Endometrium (tissue), 2 donors: ENCODE data around the gene PLK2.

Experiments used
- FAIRE-seq: peaks from 2 replicates; lab custom pipeline; 2012; peaks lifted over from hg19 to GRCh38; lab: Jason Lieb, UNC
- donor health status: control.
- donor health status: control.

The PLK2 gene

DNA sequence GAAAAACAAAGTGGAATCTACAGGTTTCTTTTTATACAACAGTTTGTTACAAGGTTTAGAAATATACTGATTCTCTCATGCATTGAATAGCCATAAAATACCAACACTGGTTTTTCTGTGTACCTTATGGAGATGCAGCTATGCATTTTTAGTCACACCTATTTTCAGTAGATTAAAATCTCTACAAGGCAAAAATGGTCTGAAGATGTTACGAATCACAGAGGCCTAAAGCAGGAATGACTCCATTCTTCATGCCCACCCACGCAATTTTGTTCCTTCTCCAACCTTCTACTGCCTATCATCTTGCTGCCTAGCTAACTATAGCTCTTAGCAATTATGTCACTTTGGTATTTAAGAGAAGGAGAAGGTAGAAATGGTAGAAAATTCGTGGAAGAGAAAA, 9.9 kb downstream of the PLK2 start:
- no peak for FAIRE-seq

DNA sequence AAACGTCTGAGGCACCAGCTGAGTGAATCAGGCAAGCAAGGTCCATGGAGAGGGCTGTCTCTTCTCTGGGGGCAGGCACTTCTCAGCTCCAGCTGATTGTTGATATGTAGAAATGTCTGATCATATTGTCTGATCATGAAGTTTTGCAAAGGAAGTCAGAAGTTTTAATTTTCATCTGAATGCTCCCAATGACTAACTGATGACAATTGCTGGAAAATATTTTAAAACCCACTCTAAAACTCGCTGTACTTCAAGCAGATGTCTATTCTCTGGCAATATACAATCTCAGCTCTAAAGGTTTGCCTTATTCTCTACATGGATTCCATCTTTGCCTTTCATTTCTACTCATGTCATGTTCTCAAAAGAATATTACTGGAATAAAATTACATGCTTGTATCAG, 12.7 kb downstream of the PLK2 start:
- FAIRE-seq, result no peak

DNA sequence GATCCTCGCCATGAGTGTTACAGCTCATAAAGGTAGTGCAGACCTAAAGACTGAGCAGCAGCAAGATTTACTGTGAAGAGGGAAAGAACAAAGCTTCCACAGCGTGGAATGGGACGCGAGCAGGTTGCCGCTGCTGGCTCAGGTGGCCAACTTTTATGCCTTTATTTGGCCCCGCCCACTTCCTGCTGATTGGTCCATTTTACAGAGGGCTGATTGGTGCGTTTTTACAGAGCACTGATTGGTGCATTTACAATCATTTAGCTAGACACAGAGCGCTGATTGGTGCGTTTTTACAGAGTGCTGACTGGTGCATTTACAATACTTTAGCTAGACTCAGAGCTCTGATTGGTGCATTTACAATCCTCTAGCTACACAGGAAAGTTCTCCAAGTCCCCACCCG, 13.9 kb downstream of the PLK2 start:
- no peak for FAIRE-seq

DNA sequence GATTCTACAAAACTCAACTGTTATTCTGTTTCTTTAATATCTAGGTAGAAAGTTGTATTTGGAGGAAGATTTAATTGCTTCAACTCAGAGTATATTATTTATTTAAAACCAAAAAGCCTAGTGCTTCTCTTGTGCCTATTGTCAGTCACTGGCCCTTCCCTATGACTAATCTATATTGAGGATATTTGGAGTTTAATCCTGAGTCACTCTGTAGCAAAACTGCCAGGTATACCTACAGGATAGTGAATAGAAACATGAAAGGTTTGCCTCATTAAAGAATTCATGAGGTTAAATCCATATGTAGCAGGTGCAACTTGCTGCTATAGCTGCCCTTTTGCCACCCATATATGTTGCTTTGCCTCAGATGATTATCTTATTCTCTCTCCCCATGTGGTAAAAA, 15.1 kb downstream of the PLK2 start:
- no peak for FAIRE-seq

DNA sequence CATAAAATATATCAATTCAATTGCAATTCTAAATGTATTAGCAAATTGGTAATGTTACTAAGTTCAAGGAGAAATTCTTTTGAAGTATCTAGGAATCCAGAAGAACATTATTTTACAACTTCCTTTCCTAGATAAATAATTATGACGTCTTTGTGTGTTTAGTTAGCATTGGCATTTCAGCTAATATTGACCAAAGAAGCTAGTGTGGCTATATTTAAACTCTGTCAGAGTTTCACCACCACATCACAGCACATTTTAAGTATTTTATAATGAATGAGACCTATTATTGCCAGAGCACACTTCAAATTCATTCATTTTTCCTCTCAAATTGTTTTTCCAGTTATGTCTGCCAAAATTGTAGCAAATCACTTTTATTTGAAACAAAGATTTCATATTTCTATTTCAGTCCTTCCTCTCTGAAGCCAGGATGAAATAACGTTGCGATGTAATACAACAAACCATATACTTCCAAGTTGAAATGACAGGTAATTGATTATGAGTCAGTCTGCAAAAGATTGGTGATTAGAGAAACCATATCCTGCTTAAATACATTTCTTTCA, 18.9 kb downstream of the PLK2 start:
- FAIRE-seq, result no peak

DNA sequence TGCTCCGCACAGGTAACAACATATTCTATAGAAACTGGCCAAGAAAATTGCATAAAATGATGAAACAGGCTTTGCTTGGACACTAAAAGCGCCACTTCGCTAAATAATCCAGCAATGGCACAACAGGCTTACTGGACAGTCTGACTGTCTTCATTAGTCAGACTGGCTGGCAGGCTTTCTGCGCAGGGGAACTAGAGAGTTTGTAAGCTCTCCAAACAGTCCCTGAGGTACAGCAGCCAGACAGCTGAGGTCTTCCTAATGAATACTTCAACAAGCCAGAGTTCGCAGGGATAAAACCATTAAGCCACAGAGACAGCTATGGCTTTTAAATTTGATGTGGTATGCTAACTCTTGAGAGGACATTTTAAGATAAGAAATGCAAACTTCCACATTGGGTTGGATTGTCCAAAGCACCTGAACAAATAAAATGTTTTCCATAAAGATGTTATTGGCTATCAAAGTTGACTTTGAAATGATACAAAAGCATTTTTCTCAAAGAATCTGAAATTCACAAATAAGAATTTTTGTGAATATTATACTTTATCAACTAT, 20.7 kb downstream of the PLK2 start:
- no peak for FAIRE-seq

DNA sequence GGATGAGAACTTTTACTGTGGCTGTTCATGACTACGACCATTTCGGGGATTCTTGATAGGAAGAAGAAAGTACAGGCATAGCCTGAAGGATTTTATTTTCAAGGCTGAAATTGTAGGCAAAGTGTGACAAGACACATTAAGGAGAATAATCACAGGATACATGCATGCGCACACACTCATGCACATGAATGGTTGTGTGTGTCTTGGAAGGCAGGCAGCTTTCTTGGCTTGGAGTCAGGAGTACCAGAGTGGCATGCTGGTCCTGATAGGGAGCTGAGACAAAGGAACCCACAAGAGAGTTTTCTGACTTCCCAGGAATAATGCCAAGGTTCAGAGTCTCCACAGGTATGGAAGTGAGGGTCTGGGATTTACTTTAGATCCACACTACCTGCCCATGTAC, 22.2 kb downstream of the PLK2 start:
- no peak for FAIRE-seq

DNA sequence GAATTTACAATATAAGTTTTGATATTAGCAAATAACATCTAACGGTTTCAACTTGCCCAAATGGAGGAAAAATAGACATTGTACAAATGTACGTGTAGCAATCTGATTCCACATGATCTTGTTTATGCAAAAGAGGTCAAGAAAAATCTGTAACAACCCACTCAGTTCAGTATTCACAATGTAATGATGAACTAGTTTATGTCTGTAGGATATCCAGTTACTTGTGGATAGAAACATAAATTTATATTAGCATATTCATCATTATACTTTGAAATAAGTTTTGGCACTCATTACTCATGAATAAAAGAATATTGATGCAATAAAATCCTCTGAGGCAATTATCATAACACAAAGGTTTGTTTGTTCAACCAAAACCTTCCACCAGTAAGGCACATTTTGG, 28.1 kb downstream of the PLK2 start:
- no peak for FAIRE-seq

DNA sequence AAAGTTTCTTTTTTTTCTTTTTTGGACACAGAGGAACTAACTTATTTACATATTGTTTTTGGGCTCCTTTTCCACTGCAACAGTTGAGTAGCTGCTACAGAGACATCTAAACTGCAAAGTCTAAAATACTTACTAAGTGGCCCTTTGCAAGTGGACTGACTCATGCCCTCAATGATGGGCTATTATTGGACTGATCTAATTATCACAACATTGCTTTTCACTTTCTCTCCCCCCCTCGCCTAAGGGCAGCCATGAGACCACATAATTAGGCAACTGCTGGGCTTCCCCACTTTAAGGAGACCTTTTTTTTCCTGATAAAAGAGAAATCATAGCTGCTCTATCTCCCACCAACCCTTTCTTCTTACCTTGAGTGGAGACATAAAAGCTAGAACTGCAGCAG, 47.0 kb downstream of the PLK2 start:
- no peak for FAIRE-seq

DNA sequence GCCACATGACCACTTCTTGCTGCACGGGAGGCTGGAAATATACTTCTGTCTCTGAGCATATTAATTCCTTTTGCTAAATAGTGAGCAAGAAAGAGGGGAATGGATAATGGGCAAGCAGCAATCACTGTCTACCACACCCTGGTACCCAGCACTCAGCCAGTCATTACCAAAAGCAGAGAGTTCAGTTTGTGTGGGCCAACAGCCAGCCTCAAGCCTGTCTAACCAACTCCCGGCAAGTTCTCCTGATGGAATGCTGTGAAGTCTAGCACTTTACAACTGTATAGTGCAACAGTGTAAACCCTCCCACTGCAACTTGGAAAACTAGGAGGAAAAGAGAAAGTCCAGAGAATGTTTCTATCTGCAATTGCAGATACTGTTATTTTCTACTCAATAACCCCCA, 47.8 kb downstream of the PLK2 start:
- no peak for FAIRE-seq

DNA sequence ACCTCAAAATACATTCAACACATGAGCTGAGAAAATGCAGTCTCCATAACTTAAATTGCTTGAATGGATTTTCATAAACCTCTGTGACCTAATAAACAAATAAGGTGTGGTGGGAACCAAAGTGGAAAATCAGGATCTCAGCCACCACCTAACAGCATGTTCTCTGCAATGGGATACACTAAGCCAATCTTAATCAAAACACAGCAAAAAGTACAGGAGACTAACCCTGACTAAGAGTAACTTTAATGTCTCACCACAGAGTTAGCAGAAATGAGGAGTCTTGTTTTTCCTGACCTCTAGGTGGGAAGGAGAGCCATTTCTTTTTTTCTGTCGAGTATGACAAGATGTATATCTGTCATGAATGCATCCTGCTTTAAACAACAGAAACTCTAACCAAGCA, 48.5 kb downstream of the PLK2 start:
- FAIRE-seq, result no peak

DNA sequence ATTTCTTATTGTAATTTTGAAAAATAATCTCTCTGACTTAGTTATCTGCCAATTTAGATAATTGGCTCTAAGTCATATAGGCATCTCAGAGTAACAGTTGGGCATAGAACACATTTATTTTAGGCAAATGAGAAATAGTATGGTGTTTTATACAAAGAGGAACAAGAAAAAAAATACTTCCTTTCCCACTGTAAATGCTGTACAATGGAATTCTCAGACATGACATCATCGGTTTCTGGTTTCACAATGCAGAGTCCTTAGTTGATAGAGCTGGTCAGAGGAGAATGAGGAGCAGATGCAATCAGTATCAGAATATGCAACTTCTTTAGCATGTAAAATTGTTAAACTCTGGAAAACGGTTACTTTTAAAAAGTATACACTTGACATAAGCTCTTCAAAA, 49.4 kb downstream of the PLK2 start:
- no peak for FAIRE-seq

DNA sequence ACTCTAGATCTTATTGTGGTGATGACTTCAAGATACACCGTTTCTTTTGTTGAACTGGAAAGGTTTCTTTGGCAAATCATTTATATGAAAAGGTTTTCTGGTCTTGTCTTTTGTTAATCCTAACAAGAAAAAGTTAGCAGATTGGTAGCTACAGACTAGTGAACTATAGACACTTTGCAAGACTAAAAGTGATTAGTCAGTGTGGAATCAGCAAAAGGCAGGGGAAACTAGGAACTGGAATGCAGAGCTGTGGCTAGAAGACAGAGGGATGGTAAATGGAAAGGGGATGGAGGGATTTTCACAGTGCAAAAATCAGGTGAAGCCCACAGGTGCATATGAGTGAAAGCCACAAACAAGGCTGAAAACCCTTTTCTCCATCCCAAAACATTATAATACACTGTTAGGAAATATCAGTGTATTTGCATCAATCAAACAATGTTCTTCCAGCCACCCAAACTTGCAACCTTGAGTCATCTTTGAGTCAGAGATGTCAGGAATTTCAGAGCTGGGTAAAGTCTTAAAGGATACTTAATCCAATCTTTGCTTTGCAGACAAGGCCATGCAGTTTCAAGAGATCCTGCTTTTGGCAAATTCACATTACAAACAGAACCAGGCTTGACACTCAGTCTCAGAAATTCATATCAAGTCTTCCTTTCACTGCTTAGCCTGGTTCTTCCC, 52.7 kb downstream of the PLK2 start:
- no peak for FAIRE-seq

DNA sequence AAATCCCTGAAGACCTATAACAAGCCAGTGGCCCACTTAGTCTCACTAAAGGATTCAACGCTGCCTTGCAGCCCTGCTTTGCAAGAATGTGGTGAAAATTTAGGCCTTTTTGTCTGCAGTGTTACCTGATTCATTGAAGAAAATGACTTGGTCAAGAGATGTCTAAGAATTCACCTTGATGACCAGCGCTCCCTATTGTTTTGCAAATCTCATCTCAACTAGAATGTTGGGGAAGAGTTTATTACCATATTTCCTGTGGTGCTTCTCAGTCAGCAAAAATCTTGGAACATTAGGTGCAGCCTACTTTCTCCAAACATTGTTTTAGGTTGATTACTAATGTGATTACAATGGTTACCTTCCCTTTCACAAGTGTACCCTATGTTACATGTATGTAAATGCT, 53.5 kb downstream of the PLK2 start:
- no peak for FAIRE-seq

DNA sequence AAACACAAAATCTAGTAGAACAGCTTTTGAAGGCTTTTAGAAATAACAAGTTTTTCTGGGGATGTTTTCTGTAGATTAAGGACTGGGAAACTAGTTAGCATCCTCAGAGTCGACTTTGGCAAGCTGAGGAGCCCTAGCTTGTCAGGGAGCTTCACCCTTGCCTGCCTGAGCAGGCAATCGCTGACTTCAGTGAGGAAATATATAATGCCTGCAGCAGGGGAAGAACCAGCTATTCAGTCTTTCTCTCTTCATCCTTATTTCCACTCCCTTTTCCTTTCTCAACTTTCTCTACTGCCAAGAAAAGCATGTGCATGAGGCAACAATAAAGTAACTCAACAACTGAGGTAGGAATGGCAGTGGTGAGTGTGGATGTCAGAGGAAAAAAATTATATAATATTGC, 54.7 kb downstream of the PLK2 start:
- no peak for FAIRE-seq

DNA sequence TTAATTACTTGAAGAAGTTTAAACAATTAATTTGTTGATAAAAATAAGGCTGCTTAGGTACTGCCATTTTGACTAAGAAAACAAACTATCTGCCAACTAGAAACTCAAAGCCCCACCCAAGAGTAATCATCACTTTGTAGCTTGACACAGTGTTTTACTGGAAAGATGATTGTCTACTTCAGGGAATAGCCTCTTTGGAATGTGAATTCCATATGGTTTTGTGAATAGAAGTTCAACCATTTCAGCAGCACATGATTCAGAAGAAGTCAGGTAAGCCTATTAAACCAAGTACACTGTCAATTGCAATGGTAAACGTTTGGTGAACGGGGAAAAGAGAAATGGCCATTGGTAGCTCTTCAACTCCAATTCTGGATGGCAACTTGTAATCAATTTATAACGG, 55.2 kb downstream of the PLK2 start:
- no peak for FAIRE-seq
